RWPE1 (cell line): ENCODE measurements around the gene PM20D1.

Experiments used
- CTCF ChIA-PET: fragments of 350-600 bp; sonication (Branson Sonifier 250); formaldehyde crosslinking; extraction: SDS; loops from one replicate; lab custom pipeline; 2021; lab: Yijun Ruan, JAX
- POLR2A ChIA-PET: fragments of 400-600 bp; formaldehyde crosslinking; extraction: SDS; loops from one replicate; lab custom pipeline; 2020; ENCODE audit warnings: antibody characterized with exemption; ENCODE audit not compliant: low non-redundant PET; lab: Yijun Ruan, JAX
- DNase-seq: peaks from one replicate; pipeline ENCODE4 v3.0.0; 2012; ENCODE audit warnings: low spot score
- H3K27ac ChIP-seq: fragments of 450-650 bp; 2 replicates; pipeline ENCODE4 v1.5.1; 2017
- CTCF ChIP-seq: fragments of 450-650 bp; conservative IDR thresholded peaks from 2 replicates; pipeline ENCODE4 v1.5.1; 2017; ENCODE audit warnings: low read depth, mild to moderate bottlenecking

PM20D1 gene

DNA sequence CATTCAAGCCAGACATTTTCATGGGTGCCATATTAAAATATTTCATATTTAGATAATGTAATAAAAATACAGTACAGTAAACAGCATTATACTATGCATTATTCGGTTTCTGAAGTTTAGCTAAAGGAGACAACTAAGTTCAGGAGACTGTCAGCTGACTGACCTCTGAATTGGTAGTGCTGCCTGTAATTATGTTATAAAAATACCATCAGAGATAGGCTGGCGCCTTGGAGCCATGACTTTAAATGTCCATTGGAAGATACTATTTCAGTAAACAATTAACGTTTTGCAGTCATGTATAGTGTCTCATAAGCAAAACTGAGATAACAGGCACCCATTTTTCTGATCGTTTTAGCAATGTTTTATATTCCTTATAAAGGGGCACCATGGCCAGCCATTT is 63.3 kb downstream of the PM20D1 start:
- ChIA-PET CTCF (interaction anchor here (0.6 kb wide), 1 partner anchor 32 kb away, joined by 3 read pairs; no protein-coding TSS in a partner anchor), POLR2A (no interaction called here)
- no peak for TF ChIP-seq CTCF
- no peak for DNase-seq
- no peak overlapping the region for H3K27ac ChIP-seq

DNA sequence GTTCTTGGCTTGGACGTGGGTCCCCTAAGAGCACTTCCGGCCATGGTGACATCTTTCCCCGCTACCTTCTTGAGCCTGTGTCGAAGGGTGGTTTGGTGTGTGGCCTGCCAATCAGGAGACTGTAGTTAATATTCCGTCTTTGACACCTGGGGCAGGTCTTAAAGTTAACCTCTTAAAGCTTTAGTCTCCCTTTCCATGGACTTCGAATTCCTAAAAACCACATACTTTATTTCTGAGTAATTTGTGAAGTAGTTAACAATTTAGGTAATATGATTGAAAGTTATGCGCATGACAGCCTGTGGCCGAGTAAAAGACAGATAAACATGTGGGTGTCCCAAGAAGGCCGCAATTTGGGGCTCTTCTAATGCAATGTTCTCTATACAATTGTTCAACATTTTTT is 64.5 kb downstream of the PM20D1 start:
- DNase-seq = no peak
- TF ChIP-seq CTCF = no peak
- CTCF ChIA-PET = interaction anchor here (0.6 to 0.7 kb wide), 4 partner anchors 101 to 352 kb away, joined by 4 to 5 read pairs (median 4); no protein-coding TSS in a partner anchor
- POLR2A ChIA-PET = interaction anchor here (0.6 to 1.1 kb wide), 2 partner anchors 20 to 333 kb away, joined by 3 to 5 read pairs; no protein-coding TSS in a partner anchor
- H3K27ac ChIP-seq = no peak overlapping the region

GRCh38 chr1:205783904-205784303 is 66.0 kb downstream of the PM20D1 start:
- CTCF ChIA-PET = no interaction called here
- DNase-seq = no peak
- TF ChIP-seq CTCF = no peak
- POLR2A ChIA-PET = no interaction called here
- H3K27ac ChIP-seq = no peak overlapping the region

DNA sequence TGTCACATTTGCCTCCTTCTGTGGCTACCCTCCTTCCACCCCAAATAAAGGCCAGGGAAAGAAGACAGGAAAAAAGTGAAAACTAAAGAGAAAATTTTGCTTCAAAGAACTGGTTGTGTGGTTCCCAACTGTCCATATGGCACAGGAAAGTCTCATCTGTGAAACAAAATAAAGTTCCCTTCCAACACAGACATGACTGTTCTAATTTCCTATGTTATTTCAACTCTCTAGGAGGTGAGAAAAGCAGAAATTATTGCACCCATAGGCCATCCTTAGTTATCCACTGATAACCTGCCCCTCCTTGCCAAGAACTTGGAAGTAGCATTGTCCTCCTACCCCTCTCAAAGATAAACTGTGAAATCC is 66.5 kb downstream of the PM20D1 start:
- DNase-seq = no peak
- ChIA-PET POLR2A (no interaction called here), CTCF (no interaction called here)
- TF ChIP-seq CTCF = no peak
- H3K27ac ChIP-seq = no peak overlapping the region

DNA sequence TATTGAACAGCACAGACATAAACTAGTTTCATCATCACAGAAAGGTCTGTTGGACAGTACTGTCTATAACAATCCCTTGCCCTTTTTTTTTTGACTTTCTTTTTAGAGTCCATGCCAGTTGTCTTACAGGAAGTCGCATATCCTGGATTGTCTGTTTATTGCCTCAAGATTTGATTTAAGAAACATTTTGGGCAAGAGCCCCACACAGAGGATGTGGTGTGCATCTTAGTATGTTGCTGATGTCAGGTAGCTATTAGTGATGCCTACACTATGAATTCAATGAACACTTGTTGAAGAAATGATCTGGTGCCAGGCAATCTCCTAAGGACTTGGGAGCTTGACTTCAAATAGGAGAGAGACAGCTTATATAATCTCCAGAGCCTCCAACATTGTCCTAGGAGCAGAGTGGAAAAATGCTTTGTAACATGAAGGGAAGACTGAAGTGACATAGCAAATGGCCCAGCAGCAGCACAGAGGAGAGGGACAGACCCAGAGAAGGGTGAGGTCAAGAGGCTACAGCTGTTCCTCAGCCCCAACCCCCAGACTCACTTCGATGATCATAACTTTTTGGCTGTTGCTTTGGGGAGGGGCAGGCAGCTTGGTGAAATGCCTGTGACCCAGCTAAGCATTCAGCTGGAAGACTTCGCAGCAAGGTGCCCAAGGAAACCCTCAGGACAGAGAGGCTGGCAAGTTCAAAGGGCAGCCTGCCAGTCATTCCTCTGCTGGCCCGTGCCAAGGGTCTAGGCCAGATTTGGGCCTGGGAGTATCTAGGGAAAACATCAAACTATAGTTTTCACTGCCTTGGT is 67.1 kb downstream of the PM20D1 start:
- H3K27ac ChIP-seq = no peak overlapping the region
- no peak for TF ChIP-seq CTCF
- DNase-seq = no peak
- CTCF ChIA-PET = interaction anchor here (0.6 to 1.5 kb wide), 6 partner anchors 9 to 1420 kb away, joined by 3 to 7 read pairs (median 3); no protein-coding TSS in a partner anchor
- POLR2A ChIA-PET = no interaction called here

- TF ChIP-seq CTCF = no peak
- POLR2A ChIA-PET = no interaction called here
- DNase-seq = no peak
- CTCF ChIA-PET = interaction anchor here (0.6 kb wide), 1 partner anchor 150 kb away, joined by 3 read pairs; no protein-coding TSS in a partner anchor
- H3K27ac ChIP-seq = no peak overlapping the region
These were observed 69.6 kb downstream of the PM20D1 start for GRCh38 chr1:205780335-205780734.
